ENCODE measurements around the gene GRIK4.
"Not testable (repeated sequence)": the region's sequence is repeated elsewhere in the genome, so short reads cannot be mapped to it uniquely, and the experiment has no call there.

The GRIK4 gene

GRCh38 chr11:120574876-120575275 lies 63.3 kb downstream of the GRIK4 start:
- DNase-seq (ENCODE audit: low spot score), result no peak

- DNase-seq (ENCODE audit: low spot score), result no peak
Measured at GRCh38 chr11:120575461-120575860, 63.9 kb downstream of the GRIK4 start.

GRCh38 chr11:120576606-120577005 lies 65.1 kb downstream of the GRIK4 start:
- DNase-seq (ENCODE audit: low spot score), result no peak

- no peak for DNase-seq (ENCODE audit: low spot score)
Measured at GRCh38 chr11:120577041-120577440, 65.5 kb downstream of the GRIK4 start.

GRCh38 chr11:120577624-120578363 lies 66.2 kb downstream of the GRIK4 start:
- no peak for DNase-seq (ENCODE audit: low spot score)

- no peak for DNase-seq (ENCODE audit: low spot score)
Measured at GRCh38 chr11:120578596-120579154, 67.1 kb downstream of the GRIK4 start.

- DNase-seq (ENCODE audit: low spot score), result no peak
Measured at GRCh38 chr11:120579611-120580031, 68.1 kb downstream of the GRIK4 start.

GRCh38 chr11:120581313-120581712 lies 69.8 kb downstream of the GRIK4 start:
- DNase-seq (ENCODE audit: low spot score), result no peak

GRCh38 chr11:120582535-120582934 lies 71.0 kb downstream of the GRIK4 start:
- DNase-seq (ENCODE audit: low spot score), result not testable (repeated sequence)

- no peak for DNase-seq (ENCODE audit: low spot score)
Measured at GRCh38 chr11:120586072-120586471, 74.5 kb downstream of the GRIK4 start.

- no peak for DNase-seq (ENCODE audit: low spot score)
Measured at GRCh38 chr11:120586728-120587127, 75.2 kb downstream of the GRIK4 start.

GRCh38 chr11:120587299-120587698 lies 75.8 kb downstream of the GRIK4 start:
- DNase-seq (ENCODE audit: low spot score), result no peak

GRCh38 chr11:120589376-120589775 lies 77.8 kb downstream of the GRIK4 start:
- no peak for DNase-seq (ENCODE audit: low spot score)

GRCh38 chr11:120590472-120590871 lies 78.9 kb downstream of the GRIK4 start:
- no peak for DNase-seq (ENCODE audit: low spot score)

- DNase-seq (ENCODE audit: low spot score), result no peak
Measured at GRCh38 chr11:120594746-120595145, 83.2 kb downstream of the GRIK4 start.

- DNase-seq (ENCODE audit: low spot score), result no peak
Measured at GRCh38 chr11:120595557-120595956, 84.0 kb downstream of the GRIK4 start.

- no peak for DNase-seq (ENCODE audit: low spot score)
Measured at GRCh38 chr11:120597250-120598215, 86.0 kb downstream of the GRIK4 start.

GRCh38 chr11:120598517-120599257 lies 87.1 kb downstream of the GRIK4 start:
- no peak for DNase-seq (ENCODE audit: low spot score)

GRCh38 chr11:120599816-120600420 lies 88.4 kb downstream of the GRIK4 start:
- DNase-seq (ENCODE audit: low spot score), result no peak

- DNase-seq (ENCODE audit: low spot score), result no peak
Measured at GRCh38 chr11:120601536-120601935, 90.0 kb downstream of the GRIK4 start.

- DNase-seq (ENCODE audit: low spot score), result no peak
Measured at GRCh38 chr11:120603071-120603470, 91.5 kb downstream of the GRIK4 start.

GRCh38 chr11:120605469-120605868 lies 93.9 kb downstream of the GRIK4 start:
- DNase-seq (ENCODE audit: low spot score), result no peak

Data from AG20443 (cell line).